Parathyroid adenoma (tissue), 2 donors: ENCODE data around the gene MAPK8IP3.

Experiments used
- H2AFZ ChIP-seq: fragments of 300-600 bp; sonication (generic); one replicate; pipeline ENCODE4 v1.7.0; 2017; ENCODE audit warnings: antibody characterized with exemption, mild to moderate bottlenecking
- H3K27ac ChIP-seq: fragments of 300-600 bp; sonication (generic); one replicate; pipeline ENCODE4 v1.7.0; 2017
- H3K27me3 ChIP-seq: fragments of 300-600 bp; sonication (generic); one replicate; pipeline ENCODE4 v1.7.0; 2017; ENCODE audit warnings: low read length; ENCODE audit not compliant: control insufficient read depth, insufficient read depth
- H3K36me3 ChIP-seq: fragments of 300-600 bp; sonication (generic); one replicate; pipeline ENCODE4 v1.7.0; 2017; ENCODE audit warnings: low read length; ENCODE audit not compliant: control insufficient read depth, insufficient read depth
- H3K4me1 ChIP-seq: fragments of 300-600 bp; sonication (generic); one replicate; pipeline ENCODE4 v1.7.0; 2017; ENCODE audit warnings: control low read depth
- H3K4me2 ChIP-seq: fragments of 300-600 bp; sonication (generic); one replicate; pipeline ENCODE4 v1.7.0; 2017; ENCODE audit warnings: low read length
- H3K4me3 ChIP-seq: fragments of 300-600 bp; sonication (generic); one replicate; pipeline ENCODE4 v1.7.0; 2017; ENCODE audit warnings: low read depth, low read length
- H3K79me2 ChIP-seq: fragments of 300-600 bp; sonication (generic); one replicate; pipeline ENCODE4 v1.7.0; 2017; ENCODE audit warnings: control low read depth
- H3K9ac ChIP-seq: fragments of 300-600 bp; sonication (generic); one replicate; pipeline ENCODE4 v1.7.0; 2017; ENCODE audit warnings: mild to moderate bottlenecking
- H3K9me3 ChIP-seq: fragments of 300-600 bp; sonication (generic); one replicate; pipeline ENCODE4 v1.7.0; 2017; ENCODE audit warnings: low read length; ENCODE audit not compliant: control insufficient read depth
- TF ChIP-seq, protein P1 (sequence below): fragments of 300-600 bp; sonication (generic); IDR thresholded peaks from one replicate; pipeline ENCODE4 v1.7.0; 2017; ENCODE audit warnings: antibody characterized with exemption, mild to moderate bottlenecking
- donor health status: primary hyperparathyroidism.

Gene MAPK8IP3

GRCh38 chr16:1661826-1662225, 44.2 kb upstream of the MAPK8IP3 start:
- H3K36me3 ChIP-seq: no peaks in the 10 kb centered on the region

DNA sequence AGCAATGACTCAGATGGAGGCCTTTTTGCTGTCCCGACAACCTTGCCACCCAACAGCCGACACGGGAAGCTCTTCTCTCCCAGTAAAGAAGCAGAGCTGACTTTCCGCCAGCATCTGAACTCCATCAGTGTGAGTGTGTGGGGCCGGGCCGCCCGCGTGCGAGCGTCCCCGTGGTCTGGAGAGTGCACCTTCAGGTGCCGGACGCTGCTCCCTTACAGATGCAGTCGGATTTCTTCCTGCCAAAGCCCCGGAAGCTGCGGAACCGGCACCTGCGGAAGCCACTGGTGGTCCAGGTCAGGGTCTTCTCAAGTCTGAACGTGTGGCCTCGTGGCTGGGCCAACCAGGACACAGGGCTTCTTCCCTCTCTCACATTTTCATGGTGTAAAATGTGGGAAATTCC, 43.5 kb upstream of the MAPK8IP3 start:
- Histone ChIP-seq H3K79me2 (no peaks in the 10 kb centered on the region), H3K36me3 (no peaks in the 10 kb centered on the region)

More at GRCh38 chr16:1661826-1662225, 44.2 kb upstream of the MAPK8IP3 start:
- no peaks in the 10 kb centered on the region for H3K4me1 ChIP-seq
- no peaks in the 10 kb centered on the region for H3K79me2 ChIP-seq
- no peak overlapping the region for H3K4me3 ChIP-seq
- no peaks in the 10 kb centered on the region for H3K27me3 ChIP-seq
- H3K4me2 ChIP-seq: no peak overlapping the region
- H3K27ac ChIP-seq: no peak overlapping the region
- TF ChIP-seq, protein P1, sequence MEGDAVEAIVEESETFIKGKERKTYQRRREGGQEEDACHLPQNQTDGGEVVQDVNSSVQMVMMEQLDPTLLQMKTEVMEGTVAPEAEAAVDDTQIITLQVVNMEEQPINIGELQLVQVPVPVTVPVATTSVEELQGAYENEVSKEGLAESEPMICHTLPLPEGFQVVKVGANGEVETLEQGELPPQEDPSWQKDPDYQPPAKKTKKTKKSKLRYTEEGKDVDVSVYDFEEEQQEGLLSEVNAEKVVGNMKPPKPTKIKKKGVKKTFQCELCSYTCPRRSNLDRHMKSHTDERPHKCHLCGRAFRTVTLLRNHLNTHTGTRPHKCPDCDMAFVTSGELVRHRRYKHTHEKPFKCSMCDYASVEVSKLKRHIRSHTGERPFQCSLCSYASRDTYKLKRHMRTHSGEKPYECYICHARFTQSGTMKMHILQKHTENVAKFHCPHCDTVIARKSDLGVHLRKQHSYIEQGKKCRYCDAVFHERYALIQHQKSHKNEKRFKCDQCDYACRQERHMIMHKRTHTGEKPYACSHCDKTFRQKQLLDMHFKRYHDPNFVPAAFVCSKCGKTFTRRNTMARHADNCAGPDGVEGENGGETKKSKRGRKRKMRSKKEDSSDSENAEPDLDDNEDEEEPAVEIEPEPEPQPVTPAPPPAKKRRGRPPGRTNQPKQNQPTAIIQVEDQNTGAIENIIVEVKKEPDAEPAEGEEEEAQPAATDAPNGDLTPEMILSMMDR: no peak
- H3K9ac ChIP-seq: no peak overlapping the region
- H2AFZ ChIP-seq: no peak overlapping the region
- H3K9me3 ChIP-seq: no peaks in the 10 kb centered on the region

GRCh38 chr16:1665829-1666228, 40.2 kb upstream of the MAPK8IP3 start:
- no peak overlapping the region for H3K4me2 ChIP-seq
- H3K9me3 ChIP-seq: no peaks in the 10 kb centered on the region
- no peak overlapping the region for H3K9ac ChIP-seq
- no peaks in the 10 kb centered on the region for H3K4me1 ChIP-seq
- no peaks in the 10 kb centered on the region for H3K27me3 ChIP-seq
- no peaks in the 10 kb centered on the region for H3K79me2 ChIP-seq
- H2AFZ ChIP-seq: no peak overlapping the region
- H3K27ac ChIP-seq: no peak overlapping the region
- no peaks in the 10 kb centered on the region for H3K36me3 ChIP-seq
- TF ChIP-seq, protein P1: no peak
- no peak overlapping the region for H3K4me3 ChIP-seq

More for the DNA sequence above, 43.5 kb upstream of the MAPK8IP3 start:
- Histone ChIP-seq H3K27ac (no peak overlapping the region), H3K4me2 (no peak overlapping the region), H3K4me3 (no peak overlapping the region), H3K27me3 (no peaks in the 10 kb centered on the region), H3K9me3 (no peaks in the 10 kb centered on the region), H3K4me1 (no peaks in the 10 kb centered on the region), H2AFZ (no peak overlapping the region), H3K9ac (no peak overlapping the region)
- TF ChIP-seq, protein P1: no peak

GRCh38 chr16:1666316-1666715, 39.7 kb upstream of the MAPK8IP3 start:
- Histone ChIP-seq H3K4me2 (no peak overlapping the region), H3K36me3 (no peaks in the 10 kb centered on the region), H3K27ac (no peak overlapping the region), H3K9ac (no peak overlapping the region), H3K4me3 (no peak overlapping the region), H2AFZ (no peak overlapping the region), H3K9me3 (no peaks in the 10 kb centered on the region), H3K4me1 (no peaks in the 10 kb centered on the region), H3K27me3 (no peaks in the 10 kb centered on the region), H3K79me2 (no peaks in the 10 kb centered on the region)
- TF ChIP-seq, protein P1: no peak

DNA sequence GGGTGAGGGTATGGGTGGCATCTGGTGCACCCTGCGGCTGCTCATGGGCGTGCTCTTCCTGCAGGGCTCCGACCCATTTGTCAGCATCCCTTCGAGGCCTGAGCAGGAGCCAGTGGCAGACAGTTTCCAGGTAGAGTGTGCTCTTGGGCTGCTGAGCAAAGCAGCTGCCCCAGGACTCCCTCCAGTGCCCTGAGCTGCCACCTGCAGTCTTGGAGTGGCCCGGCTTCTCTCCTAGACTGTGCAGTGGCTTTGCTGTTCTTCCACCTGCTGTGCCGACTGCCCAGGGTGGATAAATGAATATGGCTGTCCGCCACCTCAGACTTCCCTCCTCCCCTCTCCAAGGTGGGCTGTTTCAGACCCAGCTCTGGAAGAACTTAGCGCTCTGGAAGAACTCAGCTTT, 38.7 kb upstream of the MAPK8IP3 start:
- Histone ChIP-seq H3K9ac (no peak overlapping the region), H3K9me3 (no peaks in the 10 kb centered on the region), H3K4me3 (no peak overlapping the region), H3K27ac (no peak overlapping the region), H3K79me2 (no peaks in the 10 kb centered on the region), H3K4me1 (no peaks in the 10 kb centered on the region), H2AFZ (no peak overlapping the region), H3K4me2 (no peak overlapping the region), H3K27me3 (no peaks in the 10 kb centered on the region), H3K36me3 (no peaks in the 10 kb centered on the region)
- TF ChIP-seq, protein P1: no peak
